ENCODE results near the gene TRIM66.
"Not testable (repeated sequence)": the region's sequence is repeated elsewhere in the genome, so short reads cannot be mapped to it uniquely, and the experiment has no call there.

Gene TRIM66

DNA sequence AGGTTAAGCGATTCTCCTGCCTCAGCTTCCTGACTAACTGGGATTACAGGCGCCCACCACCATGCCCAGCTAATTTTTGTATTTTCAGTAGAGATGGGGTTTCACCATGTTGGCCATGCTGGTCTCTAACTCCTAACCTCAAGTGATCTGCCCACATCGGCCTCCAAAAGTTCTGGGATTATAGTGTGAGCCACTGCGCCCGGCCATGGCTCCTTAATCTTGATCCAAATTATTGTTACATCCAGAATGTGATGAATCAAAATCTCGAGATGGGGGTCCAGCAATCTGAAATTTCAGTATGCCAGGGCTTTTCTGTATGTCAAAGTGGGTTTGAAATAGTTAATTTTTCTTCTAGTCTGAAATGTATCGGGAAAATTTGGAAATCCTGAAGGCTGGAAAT lies 3.9 kb upstream of the TRIM66 start:
- no peak for ATAC-seq
- Mint-ChIP-seq H3K4me1 (peaks cover 54% of the 10 kb centered on the region), H3K4me3 (no peak overlapping the region), H3K27ac (peak overlapping the region; percentile 85), H3K27me3 (no peaks in the 10 kb centered on the region), H3K9me3 (no peaks in the 10 kb centered on the region), H3K36me3 (peaks cover 46% of the 10 kb centered on the region)

DNA sequence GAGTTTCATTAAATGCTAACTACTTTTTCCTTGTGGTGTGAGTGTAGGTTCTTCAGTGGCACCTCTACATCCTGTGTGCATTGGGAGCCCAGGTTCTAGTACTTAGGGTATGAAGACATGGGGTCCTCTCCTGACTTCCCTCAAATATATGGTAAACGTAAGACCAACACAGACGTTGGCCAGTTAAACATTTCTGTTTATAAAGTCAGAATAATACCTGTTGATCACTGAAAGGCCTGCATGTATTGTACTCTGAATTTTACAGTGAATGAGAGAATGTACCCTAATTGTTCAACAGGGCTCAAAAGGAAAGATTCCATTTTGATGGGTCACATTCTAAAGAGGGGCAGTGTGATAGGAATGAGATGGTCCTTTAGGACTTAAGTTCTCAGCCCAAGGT lies 3.4 kb upstream of the TRIM66 start:
- peaks cover 1% of the 10 kb centered on the region for H3K9me3 Mint-ChIP-seq
- H3K4me3 Mint-ChIP-seq = peak overlapping the region; percentile 92
- peaks cover 58% of the 10 kb centered on the region for H3K4me1 Mint-ChIP-seq
- peaks cover 46% of the 10 kb centered on the region for H3K36me3 Mint-ChIP-seq
- no peak for ATAC-seq
- H3K27ac Mint-ChIP-seq = peak overlapping the region; percentile 99
- H3K27me3 Mint-ChIP-seq = no peaks in the 10 kb centered on the region

DNA sequence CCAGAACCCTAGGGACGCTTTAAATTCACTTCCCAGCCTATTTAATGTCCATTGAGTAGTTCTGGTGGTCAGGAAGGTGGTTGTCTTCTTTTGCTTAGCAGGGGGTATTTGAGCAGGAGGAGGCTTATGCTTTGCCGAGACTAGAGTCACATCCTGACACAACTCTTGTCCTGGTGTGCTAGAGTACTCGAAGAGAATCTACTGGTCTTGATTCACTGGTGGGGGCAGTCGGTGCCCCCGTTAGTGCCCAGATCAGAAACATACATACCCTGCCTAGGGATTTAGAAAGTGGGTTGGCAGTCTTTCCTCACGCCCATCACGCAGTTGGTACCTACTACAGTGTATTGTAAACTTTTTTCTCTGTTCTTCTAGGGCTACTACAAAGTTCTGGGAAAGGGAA lies 2.8 kb upstream of the TRIM66 start:
- peak overlapping the region; percentile 99 for H3K27ac Mint-ChIP-seq
- no peak for ATAC-seq
- H3K4me1 Mint-ChIP-seq = peaks cover 62% of the 10 kb centered on the region
- H3K27me3 Mint-ChIP-seq = no peaks in the 10 kb centered on the region
- peak overlapping the region; percentile 92 for H3K4me3 Mint-ChIP-seq
- H3K36me3 Mint-ChIP-seq = peaks cover 51% of the 10 kb centered on the region
- peaks cover 4% of the 10 kb centered on the region for H3K9me3 Mint-ChIP-seq

DNA sequence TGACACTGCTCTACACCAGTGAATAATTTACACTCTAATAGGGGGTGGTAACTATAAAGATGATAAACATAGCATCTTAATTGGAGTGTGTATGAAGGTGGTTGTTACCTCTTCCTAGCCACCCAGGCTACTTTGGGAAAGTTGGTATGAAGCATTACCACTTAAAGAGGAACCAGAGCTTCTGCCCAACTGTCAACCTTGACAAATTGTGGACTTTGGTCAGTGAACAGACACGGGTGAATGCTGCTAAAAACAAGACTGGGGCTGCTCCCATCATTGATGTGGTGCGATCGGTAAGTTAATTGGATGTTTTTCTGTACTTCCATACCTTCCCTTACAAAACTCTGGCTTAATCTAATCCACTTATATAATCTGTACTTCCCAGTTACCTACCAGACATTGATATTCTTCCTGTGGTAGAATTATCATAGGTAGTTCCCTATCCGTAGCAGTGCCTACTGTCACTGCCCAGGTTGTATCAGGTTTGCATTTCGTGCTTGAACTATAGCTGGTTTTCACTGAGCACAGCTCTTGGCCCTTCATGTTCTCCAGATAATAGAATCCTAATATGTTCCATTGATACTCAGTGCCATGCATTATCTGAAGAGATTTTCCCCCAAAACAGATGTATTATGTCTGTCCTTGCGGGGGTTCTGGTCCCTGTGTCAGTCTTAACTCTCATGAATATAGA lies 2.3 kb upstream of the TRIM66 start:
- peak overlapping the region; percentile 99 for H3K27ac Mint-ChIP-seq
- ATAC-seq = no peak
- H3K27me3 Mint-ChIP-seq = no peaks in the 10 kb centered on the region
- peaks cover 4% of the 10 kb centered on the region for H3K9me3 Mint-ChIP-seq
- H3K36me3 Mint-ChIP-seq = peaks cover 57% of the 10 kb centered on the region
- H3K4me1 Mint-ChIP-seq = peaks cover 56% of the 10 kb centered on the region
- H3K4me3 Mint-ChIP-seq = peak overlapping the region; percentile 92

DNA sequence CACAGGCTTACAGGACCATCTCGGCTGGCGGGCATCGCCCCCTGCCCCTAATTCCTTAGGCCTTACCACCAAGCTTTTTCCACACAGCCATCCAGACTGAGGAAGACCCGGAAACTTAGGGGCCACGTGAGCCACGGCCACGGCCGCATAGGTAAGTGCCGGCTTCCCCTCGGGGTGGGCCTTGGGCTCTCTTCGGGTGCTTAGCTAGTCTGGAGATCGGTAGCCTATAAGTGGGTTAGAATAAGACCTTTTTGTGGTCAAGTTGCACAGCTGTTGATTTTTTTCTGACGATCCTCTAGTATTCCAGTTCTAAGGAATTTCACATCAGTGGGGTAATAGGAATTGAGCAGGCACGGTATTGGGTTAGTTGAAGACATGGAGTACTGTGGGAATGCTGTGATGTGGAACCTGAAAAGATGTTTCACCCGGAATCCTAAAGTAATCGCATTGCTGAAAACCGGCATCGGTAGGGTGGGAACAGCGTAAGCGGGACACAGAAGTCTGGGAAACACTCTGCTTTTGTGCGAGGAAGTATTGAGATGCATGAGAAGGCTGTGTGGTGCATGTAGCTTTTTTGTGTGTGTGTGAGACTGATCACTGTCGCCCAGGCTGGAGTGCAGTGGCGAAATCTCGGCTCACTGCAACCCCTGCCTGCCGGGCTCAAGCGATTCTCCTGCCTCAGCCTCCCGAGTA lies 796 bp upstream of the TRIM66 start:
- H3K4me3 Mint-ChIP-seq = peak overlapping the region; percentile 92
- H3K27ac Mint-ChIP-seq = peak overlapping the region; percentile 99
- H3K9me3 Mint-ChIP-seq = peaks cover 4% of the 10 kb centered on the region
- peaks cover 62% of the 10 kb centered on the region for H3K36me3 Mint-ChIP-seq
- peak; percentile 18 for ATAC-seq
- no peaks in the 10 kb centered on the region for H3K27me3 Mint-ChIP-seq
- peaks cover 52% of the 10 kb centered on the region for H3K4me1 Mint-ChIP-seq

DNA sequence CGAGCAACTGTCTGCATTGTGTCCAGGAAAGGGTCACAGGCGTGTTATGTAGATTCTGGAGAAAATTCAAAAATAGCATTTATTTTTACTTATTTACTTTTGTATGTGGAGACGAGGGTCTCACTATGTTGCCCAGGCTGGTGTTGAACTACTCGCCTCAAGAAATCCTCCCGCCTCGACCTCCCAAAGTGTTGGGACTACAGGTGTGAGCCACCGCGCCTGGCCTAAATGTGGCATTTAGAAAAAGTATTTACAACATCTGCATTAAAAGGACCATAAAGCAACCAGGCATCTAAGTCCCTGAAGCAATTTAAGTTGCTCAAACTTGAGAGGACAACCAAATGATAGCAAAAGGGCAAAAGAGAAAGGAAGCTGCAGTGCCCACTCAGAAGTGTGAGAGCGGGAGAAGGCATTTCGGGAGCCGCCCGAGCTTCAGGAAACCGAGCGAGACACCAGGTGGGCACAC lies 595 bp downstream of the TRIM66 start:
- H3K27ac Mint-ChIP-seq = peak overlapping the region; percentile 99
- peaks cover 38% of the 10 kb centered on the region for H3K4me1 Mint-ChIP-seq
- H3K36me3 Mint-ChIP-seq = peaks cover 60% of the 10 kb centered on the region
- peak overlapping the region; percentile 92 for H3K4me3 Mint-ChIP-seq
- no peaks in the 10 kb centered on the region for H3K27me3 Mint-ChIP-seq
- ATAC-seq = no peak
- peaks cover 4% of the 10 kb centered on the region for H3K9me3 Mint-ChIP-seq

DNA sequence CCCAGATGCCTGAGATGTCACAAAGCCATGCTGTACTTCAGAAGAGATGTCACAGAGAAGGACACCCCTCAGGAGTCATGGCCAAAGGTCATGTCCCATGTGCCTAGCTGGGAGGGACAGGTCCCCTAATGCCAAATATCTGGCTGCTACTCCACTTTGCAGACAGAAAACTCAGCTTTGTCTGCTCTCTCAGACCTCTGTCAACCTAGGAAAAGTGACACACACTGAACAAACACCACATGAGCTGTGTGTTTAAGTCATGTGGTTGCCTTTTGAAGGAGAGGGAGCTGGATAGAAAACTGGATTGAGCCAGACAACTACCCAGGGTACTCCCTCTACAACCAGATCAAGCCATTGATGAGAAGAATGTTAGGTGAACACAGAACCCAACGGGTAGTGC lies 3.5 kb downstream of the TRIM66 start:
- H3K4me3 Mint-ChIP-seq = no peak overlapping the region
- no peak for ATAC-seq
- H3K9me3 Mint-ChIP-seq = peaks cover 4% of the 10 kb centered on the region
- peaks cover 35% of the 10 kb centered on the region for H3K36me3 Mint-ChIP-seq
- H3K27me3 Mint-ChIP-seq = no peaks in the 10 kb centered on the region
- peaks cover 21% of the 10 kb centered on the region for H3K4me1 Mint-ChIP-seq
- H3K27ac Mint-ChIP-seq = no peak overlapping the region

DNA sequence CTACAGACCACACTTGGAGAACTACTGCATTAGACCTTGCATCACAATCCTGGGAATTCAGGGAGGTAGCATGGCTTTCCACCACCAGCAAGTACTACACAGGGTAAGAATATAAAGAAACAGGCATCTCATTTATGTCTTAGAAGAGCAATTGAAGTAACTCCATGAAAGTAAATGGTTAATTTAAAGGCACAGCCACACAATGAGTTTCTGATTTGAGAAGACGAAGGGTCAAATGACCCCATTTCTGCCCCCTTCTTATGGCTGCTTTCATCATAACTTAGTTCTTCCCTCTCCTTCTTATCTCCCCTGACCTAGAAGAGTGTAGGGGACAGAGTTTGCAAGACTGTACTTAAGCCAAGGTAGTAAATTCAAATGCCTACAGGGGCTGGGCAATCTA lies 6.0 kb downstream of the TRIM66 start:
- Mint-ChIP-seq H3K36me3 (peaks cover 33% of the 10 kb centered on the region), H3K27ac (no peak overlapping the region), H3K4me3 (no peak overlapping the region), H3K4me1 (peaks cover 9% of the 10 kb centered on the region), H3K9me3 (peaks cover 4% of the 10 kb centered on the region), H3K27me3 (no peaks in the 10 kb centered on the region)
- no peak for ATAC-seq

DNA sequence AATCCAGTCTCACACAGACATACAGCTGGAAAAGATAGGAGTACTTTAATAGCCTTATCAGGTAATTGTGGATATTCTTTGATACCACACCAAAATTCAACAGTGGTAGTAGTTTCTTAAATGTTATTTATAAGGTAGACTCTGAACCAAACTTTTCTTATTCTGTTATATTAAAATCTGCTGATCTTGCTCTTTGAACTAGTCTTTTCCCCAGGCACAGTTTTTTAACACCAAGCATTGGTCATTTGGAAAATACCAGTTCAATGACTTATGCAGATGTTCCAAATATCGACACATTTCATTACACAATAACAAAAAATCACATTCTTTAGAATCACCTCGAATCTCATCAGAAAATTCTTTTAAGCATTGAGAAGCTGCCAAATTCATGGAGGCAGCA lies 7.6 kb downstream of the TRIM66 start:
- no peaks in the 10 kb centered on the region for H3K27me3 Mint-ChIP-seq
- ATAC-seq = no peak
- H3K4me1 Mint-ChIP-seq = no peaks in the 10 kb centered on the region

DNA sequence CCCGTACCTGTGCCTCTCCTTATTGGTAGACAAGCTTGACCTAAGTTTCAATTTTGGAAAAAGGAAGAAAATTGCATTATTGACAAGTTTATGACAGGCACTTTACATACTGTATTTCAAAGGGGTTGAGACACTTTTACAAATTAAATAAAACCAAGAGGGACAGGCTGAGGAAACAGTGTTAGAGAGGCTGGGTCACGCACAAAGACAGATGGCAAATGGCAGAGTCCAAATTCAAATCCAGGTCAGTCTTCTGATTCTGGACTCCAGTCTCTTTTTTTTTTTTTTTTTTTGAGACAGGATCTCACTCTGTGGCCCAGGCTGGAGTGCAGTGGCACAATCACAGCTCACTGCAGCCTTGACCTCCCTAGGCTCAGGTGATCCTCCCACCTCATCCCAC lies 10.1 kb downstream of the TRIM66 start:
- ATAC-seq = no peak
- no peaks in the 10 kb centered on the region for H3K9me3 Mint-ChIP-seq
- no peak overlapping the region for H3K27ac Mint-ChIP-seq
- H3K36me3 Mint-ChIP-seq = peaks cover 29% of the 10 kb centered on the region
- H3K27me3 Mint-ChIP-seq = no peaks in the 10 kb centered on the region
- no peaks in the 10 kb centered on the region for H3K4me1 Mint-ChIP-seq
- H3K4me3 Mint-ChIP-seq = no peak overlapping the region

More for the DNA sequence above, 7.6 kb downstream of the TRIM66 start:
- Mint-ChIP-seq H3K27ac (no peak overlapping the region), H3K9me3 (no peaks in the 10 kb centered on the region), H3K36me3 (peaks cover 32% of the 10 kb centered on the region), H3K4me3 (no peak overlapping the region)

DNA sequence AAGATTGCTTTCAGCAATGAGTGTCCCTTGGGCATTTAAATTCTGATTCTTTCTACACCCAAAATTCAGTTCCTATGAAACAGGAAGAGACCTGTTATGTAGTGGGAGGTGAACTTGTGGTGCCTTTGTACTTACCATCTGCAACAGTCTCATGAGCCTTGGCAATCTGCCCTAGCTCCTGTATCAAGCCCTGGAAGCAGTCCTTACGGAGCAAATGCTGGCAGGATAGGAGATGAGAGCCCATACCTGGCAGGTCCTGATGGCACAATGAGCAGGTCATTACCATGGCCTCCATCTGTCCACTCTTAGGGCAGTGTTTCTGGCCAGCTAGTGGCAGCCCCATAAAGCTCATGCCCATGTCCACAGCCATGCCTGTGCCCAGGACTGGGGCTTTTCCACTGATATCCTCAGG lies 10.8 kb downstream of the TRIM66 start:
- H3K27ac Mint-ChIP-seq = no peak overlapping the region
- H3K36me3 Mint-ChIP-seq = peaks cover 34% of the 10 kb centered on the region
- no peaks in the 10 kb centered on the region for H3K4me1 Mint-ChIP-seq
- no peaks in the 10 kb centered on the region for H3K27me3 Mint-ChIP-seq
- no peak overlapping the region for H3K4me3 Mint-ChIP-seq
- no peak for ATAC-seq
- no peaks in the 10 kb centered on the region for H3K9me3 Mint-ChIP-seq

DNA sequence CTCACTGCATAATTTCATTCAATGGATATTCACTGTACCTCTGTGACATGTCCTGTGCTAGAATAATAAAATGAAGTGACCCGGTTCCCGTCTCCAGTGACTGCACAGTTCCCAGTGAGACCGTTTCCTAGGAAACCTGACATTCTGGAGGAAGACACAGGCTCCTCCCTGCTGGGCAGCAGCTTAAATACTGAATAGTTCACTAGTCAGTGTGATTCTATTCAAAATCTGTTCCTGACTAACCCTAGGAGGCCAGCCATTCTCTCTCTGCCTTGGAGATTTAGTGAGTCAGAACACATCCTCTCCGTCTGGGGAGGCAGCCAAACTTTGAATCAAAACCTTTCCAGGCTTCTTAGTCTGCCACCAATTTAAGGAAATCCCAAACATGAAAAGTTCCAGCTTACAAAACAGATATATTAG lies 11.3 kb downstream of the TRIM66 start:
- H3K36me3 Mint-ChIP-seq = peaks cover 34% of the 10 kb centered on the region
- ATAC-seq = no peak
- no peaks in the 10 kb centered on the region for H3K4me1 Mint-ChIP-seq
- no peak overlapping the region for H3K4me3 Mint-ChIP-seq
- no peaks in the 10 kb centered on the region for H3K9me3 Mint-ChIP-seq
- no peaks in the 10 kb centered on the region for H3K27me3 Mint-ChIP-seq
- H3K27ac Mint-ChIP-seq = no peak overlapping the region

DNA sequence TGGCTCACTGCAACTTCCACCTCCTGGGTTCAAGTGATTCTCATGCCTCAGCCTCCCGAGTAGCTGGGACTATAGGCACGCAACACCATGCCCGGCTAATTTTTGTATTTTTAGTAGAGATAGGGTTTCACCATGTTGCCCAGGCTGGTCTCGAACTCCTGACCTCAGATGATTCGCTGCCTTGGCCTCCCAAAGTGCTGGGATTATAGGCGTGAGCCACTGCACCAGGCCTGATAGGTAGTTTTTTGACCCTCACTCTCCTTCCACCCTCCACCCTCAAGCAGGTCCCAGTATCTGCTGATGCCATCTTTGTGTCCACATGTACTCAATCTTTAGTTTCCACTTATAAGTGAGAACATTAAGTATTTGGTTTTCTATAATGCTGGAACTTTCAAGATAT lies 12.4 kb downstream of the TRIM66 start:
- not testable (repeated sequence) for H3K27ac Mint-ChIP-seq, H3K9me3 Mint-ChIP-seq, H3K27me3 Mint-ChIP-seq, H3K4me1 Mint-ChIP-seq, H3K4me3 Mint-ChIP-seq, ATAC-seq
- peaks cover 39% of the 10 kb centered on the region for H3K36me3 Mint-ChIP-seq

DNA sequence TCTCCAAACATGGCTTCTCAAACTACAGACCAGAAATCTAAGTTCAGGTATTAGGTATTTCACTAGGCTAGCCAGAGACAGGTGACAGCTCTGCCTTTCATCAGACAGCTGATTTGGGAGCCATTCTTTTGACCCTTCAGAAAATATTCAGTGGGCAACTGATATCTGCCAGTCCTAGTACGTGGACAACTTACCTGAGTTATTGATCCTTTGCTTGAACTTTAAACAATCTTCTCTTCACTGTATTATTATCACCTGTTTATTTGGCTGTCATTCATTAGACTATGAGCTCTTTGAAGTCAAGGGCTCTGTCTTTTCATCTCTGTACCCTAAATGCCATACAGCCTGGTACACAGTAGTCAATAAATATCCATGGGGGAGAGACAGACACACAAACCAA lies 17.2 kb downstream of the TRIM66 start:
- no peak for ATAC-seq
- Mint-ChIP-seq H3K36me3 (peaks cover 38% of the 10 kb centered on the region), H3K4me3 (no peak overlapping the region), H3K27ac (no peak overlapping the region), H3K27me3 (no peaks in the 10 kb centered on the region), H3K4me1 (no peaks in the 10 kb centered on the region), H3K9me3 (no peaks in the 10 kb centered on the region)

DNA sequence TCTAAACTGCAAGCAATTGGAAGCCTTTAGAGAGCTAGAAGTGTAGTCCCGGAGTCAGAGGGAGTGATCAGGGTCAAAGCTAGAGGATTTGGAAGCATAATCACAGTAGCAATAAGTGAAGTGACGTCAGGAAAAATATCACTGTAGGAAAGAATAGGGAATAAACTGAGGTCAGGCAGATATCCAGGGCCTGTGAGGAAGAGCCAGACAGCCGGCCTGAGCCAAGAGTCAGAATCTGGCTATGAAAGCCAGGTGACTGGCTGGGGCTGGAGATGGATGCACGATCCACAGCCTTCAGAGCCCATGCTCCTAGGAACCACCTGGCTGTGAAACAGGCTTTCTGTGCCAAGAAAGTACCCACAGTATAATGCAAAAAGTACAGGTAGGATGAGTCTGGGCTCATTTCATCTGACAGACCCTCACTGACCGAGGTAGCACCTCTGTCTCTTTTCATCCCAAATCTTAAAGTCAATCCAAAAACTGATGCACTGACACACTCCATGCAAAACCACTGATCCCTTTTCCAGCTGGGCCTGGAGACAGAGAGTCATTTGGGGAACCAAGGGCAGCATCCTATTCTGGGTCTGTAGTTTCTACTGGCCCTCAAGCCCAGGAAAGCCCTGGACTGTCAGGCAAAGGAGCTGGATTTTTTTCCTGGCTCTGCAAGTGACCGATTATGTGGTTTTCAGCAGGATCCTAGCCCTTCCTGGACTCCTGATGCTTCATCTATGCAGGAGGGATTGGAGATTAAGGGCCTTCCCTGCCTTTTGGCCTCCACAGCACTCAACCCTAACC lies 21.3 kb downstream of the TRIM66 start:
- Mint-ChIP-seq H3K4me3 (no peak overlapping the region), H3K4me1 (no peaks in the 10 kb centered on the region), H3K9me3 (no peaks in the 10 kb centered on the region), H3K36me3 (peaks cover 31% of the 10 kb centered on the region), H3K27ac (no peak overlapping the region), H3K27me3 (no peaks in the 10 kb centered on the region)
- no peak for ATAC-seq

Measured in stimulated activated memory B cell treated with anti-CD40 and anti-IgM and Interleukin-4, amounts not matched to agents 10 μg/mL and 1 μg/mL and 100 μg/mL, for 72 hours (primary cell).